A549 (cell line): Measurements from ENCODE around the gene IDH2. TPM values are rescaled to one million over a fixed set of nuclear protein-coding genes. Genes with fewer than 3 reads are reported as not detected.

ENCODE experiments used
- ATAC-seq, 2 experiments: fragments of 200-7000 bp in 1 of 2; fragments of >200 bp in 1 of 2; cut with Nextera tagmentation in 1 of 2; cut with Tn5 transposase in 1 of 2; 3 replicates each; pipeline versions ENCODE4 v1.8.0 to v1.9.1; 2018 to 2020; ENCODE audit warnings: mild to moderate bottlenecking in 1 of 2, moderate library complexity in 1 of 2
- CTCF ChIA-PET: fragments of 300-600 bp; sonication (Branson Sonifier 250); formaldehyde crosslinking; extraction: SDS; loops from one replicate; lab custom pipeline; 2021; ENCODE audit warnings: antibody characterized with exemption, inconsistent platforms; lab: Yijun Ruan, JAX
- POLR2A ChIA-PET: fragments of 350-600 bp; formaldehyde crosslinking; extraction: SDS; loops from one replicate; lab custom pipeline; 2021; ENCODE audit warnings: antibody characterized with exemption, inconsistent platforms; lab: Yijun Ruan, JAX
- DNase-seq, 2 experiments: peaks; one replicate each; pipeline versions ENCODE4 v3.0.0 to v3.0.0-alpha.2; 2011 to 2016; ENCODE audit warnings: low read depth in 1 of 2, low spot score in 1 of 2
- FAIRE-seq: peaks from 2 replicates; lab custom pipeline; 2011; peaks lifted over from hg19 to GRCh38; lab: Jason Lieb, UNC
- H3K27ac ChIP-seq, 2 experiments: fragments of >200 bp; sonication (Bioruptor Twin); formaldehyde crosslinking; 3 replicates each; pipeline ENCODE4 v1.5.1; 2016 to 2017
- H3K4me1 ChIP-seq: fragments of >200 bp; sonication (Bioruptor Twin); formaldehyde crosslinking; 3 replicates; pipeline ENCODE4 v1.6.1; 2016
- H3K4me2 ChIP-seq: fragments of >200 bp; sonication (Bioruptor Twin); formaldehyde crosslinking; 3 replicates; pipeline ENCODE4 v1.6.1; 2016
- H3K4me3 ChIP-seq: fragments of >200 bp; sonication (Bioruptor Twin); formaldehyde crosslinking; 3 replicates; pipeline ENCODE4 v1.5.1; 2016
- H3K9me3 ChIP-seq: fragments of >200 bp; sonication (Bioruptor Twin); formaldehyde crosslinking; 3 replicates; pipeline ENCODE4 v1.6.1; 2016
- ATOH8 ChIP-seq: fragments of 250-450 bp; sonication (Bioruptor Pico); IDR thresholded peaks from 2 replicates; pipeline ENCODE4 v1.5.0; 2020; ENCODE audit warnings: low read depth, mild to moderate bottlenecking, moderate library complexity
- BCL3 ChIP-seq: fragments of >200 bp; sonication (Bioruptor Twin); formaldehyde crosslinking; IDR thresholded peaks from 3 replicates; pipeline ENCODE4 v1.6.1; 2016
- BHLHE40 ChIP-seq: IDR thresholded peaks from 2 replicates; pipeline ENCODE4 v1.6.1; 2012; ENCODE audit warnings: low read depth, low read length, inconsistent platforms
- CBX2 ChIP-seq: fragments of 200-600 bp; sonication (generic); IDR thresholded peaks from 2 replicates; pipeline ENCODE4 v1.6.1; 2016; ENCODE audit warnings: low read depth, mild to moderate bottlenecking, borderline replicate concordance
- CHD2 ChIP-seq: fragments of 150-350 bp; IDR thresholded peaks from 2 replicates; pipeline ENCODE4 v1.6.1; 2014; ENCODE audit warnings: low read length; ENCODE audit not compliant: partially characterized antibody
- EHMT2 ChIP-seq: fragments of 200-600 bp; sonication (generic); IDR thresholded peaks from 2 replicates; pipeline ENCODE4 v1.6.1; 2016; ENCODE audit warnings: antibody characterized with exemption, low read depth, mild to moderate bottlenecking, moderate library complexity
- ELK1 ChIP-seq: fragments of 150-350 bp; IDR thresholded peaks from 2 replicates; pipeline ENCODE4 v1.6.1; 2014; ENCODE audit warnings: low read depth, mild to moderate bottlenecking, low read length
- EP300 ChIP-seq, 2 experiments: fragments of >200 bp; sonication (Bioruptor Twin); formaldehyde crosslinking; IDR thresholded peaks; 2 replicates in 1 of 2; 3 replicates in 1 of 2; pipeline ENCODE4 v1.6.1; 2016 to 2017
- GATA3 ChIP-seq: IDR thresholded peaks from 2 replicates; pipeline ENCODE4 v1.6.1; 2012; ENCODE audit warnings: borderline replicate concordance
- HES2 ChIP-seq: fragments of >200 bp; sonication (Bioruptor Twin); formaldehyde crosslinking; IDR thresholded peaks from 2 replicates; pipeline ENCODE4 v1.6.1; 2016
- KDM5A ChIP-seq: fragments of 200-600 bp; sonication (generic); IDR thresholded peaks from 2 replicates; pipeline ENCODE4 v1.6.1; 2016; ENCODE audit warnings: antibody characterized with exemption, mild to moderate bottlenecking
- MAFK ChIP-seq: fragments of 450-650 bp; IDR thresholded peaks from 2 replicates; pipeline ENCODE4 v1.6.1; 2014; ENCODE audit not compliant: partially characterized antibody
- MAZ ChIP-seq: fragments of 150-350 bp; IDR thresholded peaks from 2 replicates; pipeline ENCODE4 v1.6.1; 2014; ENCODE audit warnings: antibody characterized with exemption, low read depth, low read length, borderline replicate concordance
- MYC ChIP-seq: IDR thresholded peaks from 2 replicates; pipeline ENCODE4 v1.6.1; 2012; ENCODE audit warnings: mild to moderate bottlenecking, inconsistent platforms, low read length, improper control_type of control experiment, borderline replicate concordance
- POLR2A ChIP-seq: IDR thresholded peaks from 2 replicates; pipeline ENCODE4 v1.6.1; 2012; ENCODE audit warnings: mild to moderate bottlenecking, low read length
- RAD21 ChIP-seq, 2 experiments: fragments of >200 bp in 1 of 2; sonication (Bioruptor Twin) in 1 of 2; formaldehyde crosslinking in 1 of 2; IDR thresholded peaks in 1 of 2; conservative IDR thresholded peaks in 1 of 2; 2 replicates in 1 of 2; 3 replicates in 1 of 2; pipeline ENCODE4 v1.6.1; 2012 to 2018; ENCODE audit warnings: inconsistent platforms in 1 of 2
- REST ChIP-seq: fragments of 200-600 bp; sonication (generic); IDR thresholded peaks from 2 replicates; pipeline ENCODE4 v1.6.1; 2016; ENCODE audit warnings: antibody characterized with exemption, mild to moderate bottlenecking, moderate library complexity
- RFX5 ChIP-seq: fragments of 450-650 bp; IDR thresholded peaks from 2 replicates; pipeline ENCODE4 v1.7.1; 2014; ENCODE audit warnings: antibody characterized with exemption, mild to moderate bottlenecking, moderate library complexity
- TFCP2L1 ChIP-seq: fragments of 250-450 bp; sonication (Bioruptor Pico); IDR thresholded peaks from 2 replicates; pipeline ENCODE4 v1.5.0; 2021; ENCODE audit warnings: mild to moderate bottlenecking
- ZC3H11A ChIP-seq: fragments of 450-650 bp; IDR thresholded peaks from 2 replicates; pipeline ENCODE4 v1.6.1; 2014; ENCODE audit warnings: antibody characterized with exemption, mild to moderate bottlenecking
- ZSCAN20 ChIP-seq: fragments of 250-450 bp; sonication (Bioruptor Pico); IDR thresholded peaks from 2 replicates; pipeline ENCODE4 v1.8.0; 2022; ENCODE audit warnings: mild to moderate bottlenecking, moderate library complexity
- WGBS: methylation state at CpG from one replicate; pipeline ENCODE4 v1.1.6; 2017; ENCODE audit errors: missing lambda C conversion rate; 5-methylcytosine and 5-hydroxymethylcytosine counted together
- polyA plus RNA-seq, 4 experiments: library from polyadenylated mRNA; depleted of rRNA in 3 of 4; stranded (reverse); fragments of >200 nt; fragmentation: RNase III in 1 of 4; extraction: RNeasy Plus Mini Kit Qiagen cat#74134 plus additional on column Dnase treatment in 1 of 4; gene quantifications; 2 replicates in 3 of 4; 3 replicates in 1 of 4; pipeline ENCODE4 v1.2.3, GENCODE V29; 2011 to 2017
- TF ChIP-seq, protein P1 (sequence below): IDR thresholded peaks from 2 replicates; pipeline ENCODE4 v1.6.1; 2012; ENCODE audit warnings: low read depth, borderline replicate concordance

IDH2 gene
- polyA plus RNA-seq, 2 of the 4 experiments (the other 2 are of a cell fraction), result 31.8 to 32.8 TPM

DNA sequence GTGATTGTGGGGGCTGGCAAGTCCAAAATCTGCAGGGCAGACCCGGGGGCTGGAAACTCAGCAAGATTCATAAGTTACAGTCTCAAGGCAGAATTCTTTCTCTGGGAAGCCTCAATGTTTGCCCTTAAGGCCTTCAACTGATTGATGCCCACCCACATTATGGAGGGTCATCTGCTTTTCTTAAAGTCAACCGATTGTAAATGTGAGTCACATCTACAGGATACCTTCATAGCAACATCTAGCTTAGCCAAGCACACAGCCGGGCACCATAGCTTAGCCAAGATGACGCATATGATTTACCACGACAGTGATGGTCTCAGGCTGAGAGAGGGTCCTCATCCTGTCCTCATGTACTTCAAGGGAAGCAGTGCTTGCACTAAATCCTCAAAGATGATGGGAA is 43.5 kb downstream of the IDH2 start:
- Histone ChIP-seq H3K9me3 (no peaks in the 10 kb centered on the region), H3K4me1 (peaks cover 9% of the 10 kb centered on the region), H3K27ac (no peak overlapping the region), H3K4me2 (no peak overlapping the region), H3K4me3 (no peak overlapping the region)
- WGBS, result 96% methylated on average over 5 of the region's 5 CpGs
- ChIA-PET CTCF (interaction anchor here (4.3 kb wide), 1 partner anchor 12 kb away, joined by 30 read pairs; no protein-coding TSS in a partner anchor), POLR2A (no interaction called here)
- ATAC-seq, result no peak
- DNase-seq, result no peak
- no peak for FAIRE-seq
- TF ChIP-seq HES2 (no peak), CBX2 (no peak), REST (no peak), MAFK (no peak), KDM5A (no peak), RAD21 (conservative IDR thresholded peaks at IDR 0.05 in 1 of 2, IDR thresholded peaks at IDR 0.05 in 1 of 2) (no peak), BHLHE40 (no peak), RFX5 (no peak), MAZ (no peak), MYC (no peak), ZSCAN20 (CRISPR knock-in tag) (no peak), ATOH8 (CRISPR knock-in tag) (no peak), EP300 (IDR thresholded peaks at IDR 0.05) (no peak), GATA3 (no peak)
- TF ChIP-seq, protein P1, sequence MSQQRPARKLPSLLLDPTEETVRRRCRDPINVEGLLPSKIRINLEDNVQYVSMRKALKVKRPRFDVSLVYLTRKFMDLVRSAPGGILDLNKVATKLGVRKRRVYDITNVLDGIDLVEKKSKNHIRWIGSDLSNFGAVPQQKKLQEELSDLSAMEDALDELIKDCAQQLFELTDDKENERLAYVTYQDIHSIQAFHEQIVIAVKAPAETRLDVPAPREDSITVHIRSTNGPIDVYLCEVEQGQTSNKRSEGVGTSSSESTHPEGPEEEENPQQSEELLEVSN, result no peak

DNA sequence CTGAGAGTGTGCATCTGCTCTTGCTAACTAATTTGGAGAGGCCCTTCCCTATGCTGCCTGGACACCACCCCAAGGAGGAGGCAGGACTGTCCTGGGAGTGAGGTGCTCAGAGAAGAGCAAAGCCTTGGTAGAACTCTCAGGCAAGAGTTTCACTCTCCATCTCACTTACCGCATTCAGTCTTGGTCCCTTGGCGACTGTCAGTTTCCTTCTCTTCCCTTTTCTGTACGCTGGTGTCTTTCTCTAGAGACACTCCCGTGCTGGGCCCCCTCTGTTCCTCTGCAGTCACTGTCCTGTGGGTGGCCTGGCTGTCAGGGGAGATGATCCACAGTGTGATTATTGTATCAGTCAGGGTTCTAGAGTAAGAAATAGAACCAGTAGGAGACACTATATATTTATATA is 44.0 kb downstream of the IDH2 start:
- Histone ChIP-seq H3K4me1 (peaks cover 9% of the 10 kb centered on the region), H3K4me2 (no peak overlapping the region), H3K27ac (no peak overlapping the region), H3K9me3 (no peaks in the 10 kb centered on the region), H3K4me3 (no peak overlapping the region)
- TF ChIP-seq ZC3H11A (no peak), CHD2 (no peak), POLR2A (0 out of 2 replicates have a peak, but pooled peaks have one; percentile 7), ELK1 (no peak), EHMT2 (no peak), BCL3 (no peak), TFCP2L1 (CRISPR knock-in tag) (no peak)
- ATAC-seq, result no peak
- CTCF ChIA-PET, result no interaction called here
- no peak for DNase-seq
- POLR2A ChIA-PET, result no interaction called here
- FAIRE-seq, result no peak
- 90% methylated on average over 4 of the region's 4 CpGs for WGBS
